ENCODE data around the gene PXDN. TPM values are rescaled to one million over a fixed set of nuclear protein-coding genes. Genes with fewer than 3 reads are reported as not detected.

Gene PXDN
- total and polyA plus RNA-seq, 9 of the 15 experiments (the other 6 are each of a cell fraction or from before 2014, with no cell fraction given) = 0.49 TPM; not detected in 8

DNA sequence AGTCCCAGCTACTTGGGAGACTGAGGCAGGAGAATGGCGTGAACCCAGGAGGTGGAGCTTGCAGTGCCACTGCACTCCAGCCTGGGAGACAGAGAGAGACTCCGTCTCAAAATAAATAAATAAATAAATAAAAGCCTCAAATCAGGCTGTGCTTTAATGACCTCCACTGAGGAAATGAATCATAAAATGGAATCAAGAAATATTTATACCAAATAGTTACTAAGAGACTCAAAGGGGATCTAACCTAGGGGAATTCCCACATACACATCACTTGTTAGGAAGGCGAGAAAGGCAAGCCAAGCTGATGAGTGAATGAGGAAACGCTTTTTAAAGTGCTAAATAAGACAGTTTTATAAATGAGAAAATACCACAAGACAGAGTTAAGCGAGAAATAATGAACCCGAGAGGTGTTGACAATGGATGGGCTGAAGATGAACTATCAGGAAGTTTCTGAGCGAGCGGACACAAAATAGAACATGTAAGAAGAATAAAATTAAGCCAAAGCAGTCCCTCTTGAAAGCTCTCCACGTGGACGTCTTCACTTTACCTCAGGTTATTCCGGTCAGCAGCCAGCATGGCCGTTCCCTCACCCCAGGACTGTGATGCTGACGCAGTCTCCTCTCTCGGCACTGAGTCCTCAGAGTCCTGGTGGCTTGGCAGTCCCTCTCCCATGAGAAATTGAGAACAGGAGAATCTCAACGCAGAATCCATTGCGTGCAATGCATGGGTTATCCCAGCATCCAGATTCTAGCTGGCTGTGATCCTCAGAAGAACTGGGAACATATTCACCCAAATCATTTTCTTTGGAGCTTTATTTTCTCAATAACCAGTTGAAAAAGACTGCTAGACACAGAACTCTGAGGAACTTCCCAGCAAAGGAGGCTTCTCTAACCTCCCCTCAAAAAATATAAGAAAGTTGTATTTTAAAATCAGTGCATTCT is 22.3 kb downstream of the PXDN start:
- no peak overlapping the region for H3K4me2 ChIP-seq (ENCODE audit: insufficient read depth, low read length)
- no peak overlapping the region for H2AFZ ChIP-seq (ENCODE audit: low read depth, low read length)
- no peaks in the 10 kb centered on the region for H3K9me3 ChIP-seq (replicated peaks; ENCODE audit: control insufficient read depth, insufficient read depth, low read depth, low read length)
- in situ Hi-C loops (cut with MboI) = no loop called here
- DNase-seq (ENCODE audit: extremely low read depth in 1 of 4, low spot score in 3 of 4) = no peak
- WGBS (ENCODE audit: insufficient coverage, low coverage, missing lambda C conversion rate) = under 1% methylated on average over 16 of the region's 16 CpGs
- ChIA-PET CTCF (ENCODE audit: low intra/inter-chr PET ratio) (no interaction called here), POLR2A (interaction anchor here (0.6 kb wide), 1 partner anchor 919 kb away, joined by 3 read pairs; no protein-coding TSS in a partner anchor)
- ATAC-seq = no peak
- no TSS peak for BruUV-seq (replicated peaks)
- no peaks in the 10 kb centered on the region for H3K79me2 ChIP-seq (ENCODE audit: control insufficient read depth, insufficient read depth, low read length)
- H3K9me1 ChIP-seq (ENCODE audit: control insufficient read depth, insufficient read depth, low read length) = no peaks in the 10 kb centered on the region
- no peak for FAIRE-seq
- intact Hi-C loops (cut with micrococcal nuclease) = no loop called here
- H3K9ac ChIP-seq (ENCODE audit: insufficient read depth in 1 of 2, low read depth in 2 of 2, low read length in 2 of 2) = no peak overlapping the region
- H3K4me3 ChIP-seq = no peak overlapping the region
- H3K27ac ChIP-seq (ENCODE audit: extremely low read depth, low read depth, low read length) = no peak overlapping the region
- no peaks in the 10 kb centered on the region for H4K20me1 ChIP-seq (replicated peaks; ENCODE audit: control insufficient read depth, insufficient read depth, low read length)
- 0 out of 5 replicates have a peak, but pooled peaks cover 0 to under 1% of the 10 kb centered on the region in 2 experiments for H3K27me3 ChIP-seq (ENCODE audit: control insufficient read depth in 2 of 2, insufficient read depth in 2 of 2, low read length in 2 of 2)
- H3K4me1 ChIP-seq (replicated peaks in 1 of 2; ENCODE audit: control insufficient read depth in 2 of 2, insufficient read depth in 2 of 2, low read length in 2 of 2) = no peaks in the 10 kb centered on the region
- no peaks in the 10 kb centered on the region for H3K36me3 ChIP-seq (ENCODE audit: control insufficient read depth, insufficient read depth, low read length)
- no peak for TF ChIP-seq HDGF (IDR thresholded peaks at IDR 0.05)
- TF ChIP-seq, protein P1, sequence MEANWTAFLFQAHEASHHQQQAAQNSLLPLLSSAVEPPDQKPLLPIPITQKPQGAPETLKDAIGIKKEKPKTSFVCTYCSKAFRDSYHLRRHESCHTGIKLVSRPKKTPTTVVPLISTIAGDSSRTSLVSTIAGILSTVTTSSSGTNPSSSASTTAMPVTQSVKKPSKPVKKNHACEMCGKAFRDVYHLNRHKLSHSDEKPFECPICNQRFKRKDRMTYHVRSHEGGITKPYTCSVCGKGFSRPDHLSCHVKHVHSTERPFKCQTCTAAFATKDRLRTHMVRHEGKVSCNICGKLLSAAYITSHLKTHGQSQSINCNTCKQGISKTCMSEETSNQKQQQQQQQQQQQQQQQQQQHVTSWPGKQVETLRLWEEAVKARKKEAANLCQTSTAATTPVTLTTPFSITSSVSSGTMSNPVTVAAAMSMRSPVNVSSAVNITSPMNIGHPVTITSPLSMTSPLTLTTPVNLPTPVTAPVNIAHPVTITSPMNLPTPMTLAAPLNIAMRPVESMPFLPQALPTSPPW (CRISPR knock-in tag; IDR thresholded peaks at IDR 0.05) = no peak
- TF ChIP-seq, protein P2, sequence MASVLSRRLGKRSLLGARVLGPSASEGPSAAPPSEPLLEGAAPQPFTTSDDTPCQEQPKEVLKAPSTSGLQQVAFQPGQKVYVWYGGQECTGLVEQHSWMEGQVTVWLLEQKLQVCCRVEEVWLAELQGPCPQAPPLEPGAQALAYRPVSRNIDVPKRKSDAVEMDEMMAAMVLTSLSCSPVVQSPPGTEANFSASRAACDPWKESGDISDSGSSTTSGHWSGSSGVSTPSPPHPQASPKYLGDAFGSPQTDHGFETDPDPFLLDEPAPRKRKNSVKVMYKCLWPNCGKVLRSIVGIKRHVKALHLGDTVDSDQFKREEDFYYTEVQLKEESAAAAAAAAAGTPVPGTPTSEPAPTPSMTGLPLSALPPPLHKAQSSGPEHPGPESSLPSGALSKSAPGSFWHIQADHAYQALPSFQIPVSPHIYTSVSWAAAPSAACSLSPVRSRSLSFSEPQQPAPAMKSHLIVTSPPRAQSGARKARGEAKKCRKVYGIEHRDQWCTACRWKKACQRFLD (CRISPR knock-in tag; IDR thresholded peaks at IDR 0.05) = no peak
- no peak for TF ChIP-seq NR3C1 (CRISPR knock-in tag; IDR thresholded peaks at IDR 0.05)
- TF ChIP-seq SMC3 (conservative IDR thresholded peaks at IDR 0.05; ENCODE audit: insufficient read depth, low read depth, low read length) = no peak
- TF ChIP-seq STAG1 (CRISPR knock-in tag; IDR thresholded peaks at IDR 0.05; ENCODE audit: borderline replicate concordance) = no peak
- no peak for TF ChIP-seq HDAC8 (tag; IDR thresholded peaks at IDR 0.05)
- TF ChIP-seq, protein P3, sequence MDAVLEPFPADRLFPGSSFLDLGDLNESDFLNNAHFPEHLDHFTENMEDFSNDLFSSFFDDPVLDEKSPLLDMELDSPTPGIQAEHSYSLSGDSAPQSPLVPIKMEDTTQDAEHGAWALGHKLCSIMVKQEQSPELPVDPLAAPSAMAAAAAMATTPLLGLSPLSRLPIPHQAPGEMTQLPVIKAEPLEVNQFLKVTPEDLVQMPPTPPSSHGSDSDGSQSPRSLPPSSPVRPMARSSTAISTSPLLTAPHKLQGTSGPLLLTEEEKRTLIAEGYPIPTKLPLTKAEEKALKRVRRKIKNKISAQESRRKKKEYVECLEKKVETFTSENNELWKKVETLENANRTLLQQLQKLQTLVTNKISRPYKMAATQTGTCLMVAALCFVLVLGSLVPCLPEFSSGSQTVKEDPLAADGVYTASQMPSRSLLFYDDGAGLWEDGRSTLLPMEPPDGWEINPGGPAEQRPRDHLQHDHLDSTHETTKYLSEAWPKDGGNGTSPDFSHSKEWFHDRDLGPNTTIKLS (IDR thresholded peaks at IDR 0.05; ENCODE audit: borderline replicate concordance, low read depth) = no peak
- TF ChIP-seq GATAD2A (IDR thresholded peaks at IDR 0.05) = no peak
- TF ChIP-seq, protein P4, sequence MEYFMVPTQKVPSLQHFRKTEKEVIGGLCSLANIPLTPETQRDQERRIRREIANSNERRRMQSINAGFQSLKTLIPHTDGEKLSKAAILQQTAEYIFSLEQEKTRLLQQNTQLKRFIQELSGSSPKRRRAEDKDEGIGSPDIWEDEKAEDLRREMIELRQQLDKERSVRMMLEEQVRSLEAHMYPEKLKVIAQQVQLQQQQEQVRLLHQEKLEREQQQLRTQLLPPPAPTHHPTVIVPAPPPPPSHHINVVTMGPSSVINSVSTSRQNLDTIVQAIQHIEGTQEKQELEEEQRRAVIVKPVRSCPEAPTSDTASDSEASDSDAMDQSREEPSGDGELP (CRISPR knock-in tag; IDR thresholded peaks at IDR 0.05; ENCODE audit: borderline replicate concordance) = no peak
- TF ChIP-seq TRIM24 (IDR thresholded peaks at IDR 0.05) = no peak
- no peak for TF ChIP-seq SAFB (IDR thresholded peaks at IDR 0.05; ENCODE audit: borderline replicate concordance, low read depth, low read length)
- no peak for TF ChIP-seq ZSCAN32 (CRISPR knock-in tag; IDR thresholded peaks at IDR 0.05)
- TF ChIP-seq CREB1 (IDR thresholded peaks at IDR 0.05) = no peak
- no peak for TF ChIP-seq CREB1 (CRISPR knock-in tag; IDR thresholded peaks at IDR 0.05)
- TF ChIP-seq ZNF551 (CRISPR knock-in tag; IDR thresholded peaks at IDR 0.05) = no peak

Measured in K562 (cell line).